ENCODE results near the gene IL3RA.

Gene IL3RA

DNA sequence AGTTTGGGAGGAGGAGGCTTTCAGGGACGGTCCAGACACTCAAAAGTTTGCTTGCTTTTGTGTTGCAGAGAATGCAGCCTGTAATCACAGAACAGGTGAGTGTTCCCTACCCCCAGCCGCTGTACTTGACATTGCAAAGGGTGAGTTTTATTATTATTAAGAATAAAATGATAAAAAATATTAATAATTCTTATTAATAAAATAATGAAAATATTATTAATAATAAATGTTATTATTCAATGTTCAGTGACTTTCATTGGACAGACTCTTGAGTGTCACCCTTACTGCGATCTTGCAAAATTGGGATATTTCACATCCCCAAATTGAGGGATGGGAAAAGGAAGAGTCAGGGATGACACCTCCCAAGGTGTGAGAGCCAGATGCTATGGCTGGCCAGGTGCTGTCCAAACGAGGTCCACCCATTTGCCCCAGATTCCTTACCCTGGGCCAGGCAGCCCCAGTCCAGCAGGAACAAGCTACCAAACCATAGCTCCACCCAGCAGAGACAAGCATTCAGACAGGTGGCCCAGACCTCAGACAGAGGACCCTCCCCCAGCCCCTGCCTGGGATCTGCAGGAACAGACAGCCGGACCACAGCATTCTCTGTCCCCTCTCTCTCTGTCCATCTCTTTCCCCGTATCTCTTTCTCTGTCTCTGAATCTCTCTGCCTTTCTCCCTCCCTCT, 22.4 kb downstream of the IL3RA start:
- no peak overlapping the region for H2AFZ ChIP-seq (ENCODE audit: low read length)
- no peak overlapping the region for H3K4me2 ChIP-seq (ENCODE audit: low read length)

DNA sequence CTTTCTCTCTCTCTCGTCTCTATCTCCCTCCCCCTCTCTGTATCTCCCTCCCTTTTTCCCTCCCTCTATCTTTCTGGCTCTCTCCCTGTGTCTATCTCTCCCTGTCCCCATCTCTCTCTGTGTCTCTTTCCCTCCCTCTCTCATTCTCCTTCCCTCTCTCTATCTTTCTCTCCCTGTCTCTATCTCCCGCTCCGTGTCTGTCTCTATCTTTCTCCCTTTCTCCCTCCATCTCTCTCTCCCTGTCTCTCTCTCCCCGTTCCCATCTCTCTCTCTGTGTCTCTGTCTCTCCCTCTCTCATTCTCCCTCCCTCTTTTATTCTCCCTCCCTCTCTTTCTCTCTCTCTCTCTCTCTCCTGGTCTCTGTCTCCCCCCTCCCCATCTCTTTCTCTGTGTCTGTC, 22.9 kb downstream of the IL3RA start:
- H4K20me1 ChIP-seq (ENCODE audit: insufficient read depth, low read length), result no peaks in the 10 kb centered on the region

More for the DNA sequence above, 22.4 kb downstream of the IL3RA start:
- no peaks in the 10 kb centered on the region for H3K79me2 ChIP-seq (ENCODE audit: insufficient read depth, low read length)
- no peaks in the 10 kb centered on the region for H3K4me1 ChIP-seq (ENCODE audit: insufficient read depth, low read length, severe bottlenecking)
- no peaks in the 10 kb centered on the region for H3K27me3 ChIP-seq (ENCODE audit: insufficient read depth, low read length)
- H3K36me3 ChIP-seq (ENCODE audit: insufficient read depth, low read length), result no peaks in the 10 kb centered on the region
- H3K9me2 ChIP-seq (ENCODE audit: low read depth, low read length), result no peaks in the 10 kb centered on the region
- no peaks in the 10 kb centered on the region for H3F3A ChIP-seq (ENCODE audit: insufficient read depth, low read length)
- no peaks in the 10 kb centered on the region for H3K9me3 ChIP-seq (ENCODE audit: low read length)
- no peaks in the 10 kb centered on the region for H4K20me1 ChIP-seq (ENCODE audit: insufficient read depth, low read length)
- H3K27ac ChIP-seq (ENCODE audit: low read depth, low read length, poor library complexity, severe bottlenecking), result no peak overlapping the region
- no peak for TF ChIP-seq EZH2 (IDR thresholded peaks at IDR 0.05; ENCODE audit: borderline replicate concordance, low read length)
- TF ChIP-seq, protein P1, sequence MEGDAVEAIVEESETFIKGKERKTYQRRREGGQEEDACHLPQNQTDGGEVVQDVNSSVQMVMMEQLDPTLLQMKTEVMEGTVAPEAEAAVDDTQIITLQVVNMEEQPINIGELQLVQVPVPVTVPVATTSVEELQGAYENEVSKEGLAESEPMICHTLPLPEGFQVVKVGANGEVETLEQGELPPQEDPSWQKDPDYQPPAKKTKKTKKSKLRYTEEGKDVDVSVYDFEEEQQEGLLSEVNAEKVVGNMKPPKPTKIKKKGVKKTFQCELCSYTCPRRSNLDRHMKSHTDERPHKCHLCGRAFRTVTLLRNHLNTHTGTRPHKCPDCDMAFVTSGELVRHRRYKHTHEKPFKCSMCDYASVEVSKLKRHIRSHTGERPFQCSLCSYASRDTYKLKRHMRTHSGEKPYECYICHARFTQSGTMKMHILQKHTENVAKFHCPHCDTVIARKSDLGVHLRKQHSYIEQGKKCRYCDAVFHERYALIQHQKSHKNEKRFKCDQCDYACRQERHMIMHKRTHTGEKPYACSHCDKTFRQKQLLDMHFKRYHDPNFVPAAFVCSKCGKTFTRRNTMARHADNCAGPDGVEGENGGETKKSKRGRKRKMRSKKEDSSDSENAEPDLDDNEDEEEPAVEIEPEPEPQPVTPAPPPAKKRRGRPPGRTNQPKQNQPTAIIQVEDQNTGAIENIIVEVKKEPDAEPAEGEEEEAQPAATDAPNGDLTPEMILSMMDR (IDR thresholded peaks at IDR 0.05; ENCODE audit: low read length), result no peak
- H3K9ac ChIP-seq (ENCODE audit: low read length), result no peak overlapping the region
- no peak overlapping the region for H3K4me3 ChIP-seq (ENCODE audit: low read depth, low read length, poor library complexity, severe bottlenecking)

DNA sequence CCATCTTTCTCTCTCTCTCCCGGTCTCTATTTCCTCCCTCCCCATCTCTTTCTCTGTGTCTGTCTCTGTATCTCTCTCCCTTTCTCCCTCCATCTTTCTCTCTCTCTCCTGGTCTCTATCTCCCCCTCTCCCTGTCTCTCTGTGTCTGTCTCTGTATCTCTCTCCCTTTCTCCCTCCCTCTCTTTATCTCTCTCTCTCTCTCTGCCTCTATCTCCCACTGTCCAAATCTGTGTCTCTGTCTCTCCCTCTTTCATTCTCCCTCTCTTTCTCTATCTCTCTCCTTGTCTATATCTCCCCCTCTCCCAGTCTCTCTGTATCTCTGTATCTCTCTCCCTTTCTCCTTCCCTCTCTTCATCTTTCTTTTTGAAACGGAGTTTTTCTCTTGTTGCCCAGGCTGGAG, 23.6 kb downstream of the IL3RA start:
- no peak for TF ChIP-seq EZH2 (IDR thresholded peaks at IDR 0.05; ENCODE audit: borderline replicate concordance, low read length)
- TF ChIP-seq, protein P1 (IDR thresholded peaks at IDR 0.05; ENCODE audit: low read length), result no peak

More for the DNA sequence above, 22.9 kb downstream of the IL3RA start:
- TF ChIP-seq EZH2 (IDR thresholded peaks at IDR 0.05; ENCODE audit: borderline replicate concordance, low read length), result no peak
- TF ChIP-seq, protein P1 (IDR thresholded peaks at IDR 0.05; ENCODE audit: low read length), result no peak
- no peaks in the 10 kb centered on the region for H3K79me2 ChIP-seq (ENCODE audit: insufficient read depth, low read length)
- no peaks in the 10 kb centered on the region for H3K4me1 ChIP-seq (ENCODE audit: insufficient read depth, low read length, severe bottlenecking)
- H3K9me2 ChIP-seq (ENCODE audit: low read depth, low read length), result no peaks in the 10 kb centered on the region
- H3K27me3 ChIP-seq (ENCODE audit: insufficient read depth, low read length), result no peaks in the 10 kb centered on the region
- no peaks in the 10 kb centered on the region for H3K9me3 ChIP-seq (ENCODE audit: low read length)
- no peaks in the 10 kb centered on the region for H3F3A ChIP-seq (ENCODE audit: insufficient read depth, low read length)
- no peak overlapping the region for H3K4me3 ChIP-seq (ENCODE audit: low read depth, low read length, poor library complexity, severe bottlenecking)
- no peak overlapping the region for H3K9ac ChIP-seq (ENCODE audit: low read length)
- H2AFZ ChIP-seq (ENCODE audit: low read length), result no peak overlapping the region
- no peak overlapping the region for H3K4me2 ChIP-seq (ENCODE audit: low read length)
- no peaks in the 10 kb centered on the region for H3K36me3 ChIP-seq (ENCODE audit: insufficient read depth, low read length)
- H3K27ac ChIP-seq (ENCODE audit: low read depth, low read length, poor library complexity, severe bottlenecking), result no peak overlapping the region

More for the DNA sequence above, 23.6 kb downstream of the IL3RA start:
- H3K9ac ChIP-seq (ENCODE audit: low read length), result no peak overlapping the region
- H3F3A ChIP-seq (ENCODE audit: insufficient read depth, low read length), result no peaks in the 10 kb centered on the region
- H2AFZ ChIP-seq (ENCODE audit: low read length), result no peak overlapping the region
- H3K9me3 ChIP-seq (ENCODE audit: low read length), result no peaks in the 10 kb centered on the region
- no peaks in the 10 kb centered on the region for H3K9me2 ChIP-seq (ENCODE audit: low read depth, low read length)
- no peak overlapping the region for H3K27ac ChIP-seq (ENCODE audit: low read depth, low read length, poor library complexity, severe bottlenecking)
- no peaks in the 10 kb centered on the region for H4K20me1 ChIP-seq (ENCODE audit: insufficient read depth, low read length)
- no peak overlapping the region for H3K4me3 ChIP-seq (ENCODE audit: low read depth, low read length, poor library complexity, severe bottlenecking)
- no peaks in the 10 kb centered on the region for H3K79me2 ChIP-seq (ENCODE audit: insufficient read depth, low read length)
- no peaks in the 10 kb centered on the region for H3K36me3 ChIP-seq (ENCODE audit: insufficient read depth, low read length)
- H3K4me2 ChIP-seq (ENCODE audit: low read length), result no peak overlapping the region
- no peaks in the 10 kb centered on the region for H3K27me3 ChIP-seq (ENCODE audit: insufficient read depth, low read length)
- no peaks in the 10 kb centered on the region for H3K4me1 ChIP-seq (ENCODE audit: insufficient read depth, low read length, severe bottlenecking)
